ENCODE results near the gene MICAL3.

Gene MICAL3

GRCh38 chr22:17786435-17787161, 237.8 kb downstream of the MICAL3 start:
- peak; percentile 81 for DNase-seq

GRCh38 chr22:17785185-17786184, 238.9 kb downstream of the MICAL3 start:
- no peak for DNase-seq

DNA sequence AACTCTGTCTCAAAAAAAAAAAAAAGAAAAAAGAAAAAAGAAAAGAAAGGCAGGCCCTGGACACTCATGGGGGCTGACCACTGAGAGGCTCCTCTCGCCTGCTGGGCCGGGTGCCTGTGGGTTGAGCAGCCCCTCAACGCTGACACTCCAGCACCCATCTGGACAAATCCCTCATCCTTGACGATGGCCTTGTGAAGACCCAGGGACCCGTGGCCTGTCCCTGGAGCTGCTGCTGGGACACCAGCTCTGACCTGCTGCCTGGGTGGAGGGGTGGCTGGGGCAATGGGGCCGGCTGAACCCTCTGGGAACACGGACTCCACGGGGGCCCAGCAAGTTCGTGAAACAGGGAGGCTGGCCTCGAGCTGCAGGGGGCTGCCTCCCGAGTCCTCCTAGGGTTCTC, 239.6 kb downstream of the MICAL3 start:
- no peak for DNase-seq

DNA sequence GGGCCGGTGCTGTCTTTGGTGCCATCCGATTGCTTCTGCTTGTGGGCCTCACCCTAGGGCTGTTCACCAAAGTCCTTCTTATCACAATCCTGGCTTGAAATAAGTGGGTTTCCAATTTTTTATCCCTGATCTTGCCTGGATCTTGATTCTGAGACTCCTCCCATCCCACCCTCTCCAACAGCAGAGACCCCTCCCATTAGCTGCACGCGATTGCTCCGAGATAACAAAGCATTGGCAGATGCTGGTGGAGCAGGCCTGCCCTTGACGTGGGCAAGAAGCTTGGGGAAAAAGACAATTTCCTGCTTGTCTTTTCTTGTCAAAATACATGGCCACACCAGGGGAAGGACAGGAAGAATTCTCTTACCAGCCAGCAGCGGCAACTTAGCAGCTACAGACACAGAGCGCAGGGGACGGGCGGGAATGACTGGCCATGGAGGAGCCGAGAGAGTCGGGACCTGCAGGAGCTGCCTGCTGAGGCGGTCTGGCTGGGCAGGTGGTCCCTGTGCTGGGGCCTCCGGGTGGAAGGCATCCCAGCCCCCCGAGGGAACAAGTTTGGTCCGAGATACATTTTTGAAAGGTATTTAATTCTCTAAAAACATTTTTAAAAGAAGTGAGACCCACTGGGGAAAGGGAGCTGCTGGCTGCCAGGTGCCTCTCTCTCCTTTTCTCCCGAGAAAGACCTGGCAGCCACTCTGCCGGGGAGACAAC, 240.4 kb downstream of the MICAL3 start:
- DNase-seq = no peak

DNA sequence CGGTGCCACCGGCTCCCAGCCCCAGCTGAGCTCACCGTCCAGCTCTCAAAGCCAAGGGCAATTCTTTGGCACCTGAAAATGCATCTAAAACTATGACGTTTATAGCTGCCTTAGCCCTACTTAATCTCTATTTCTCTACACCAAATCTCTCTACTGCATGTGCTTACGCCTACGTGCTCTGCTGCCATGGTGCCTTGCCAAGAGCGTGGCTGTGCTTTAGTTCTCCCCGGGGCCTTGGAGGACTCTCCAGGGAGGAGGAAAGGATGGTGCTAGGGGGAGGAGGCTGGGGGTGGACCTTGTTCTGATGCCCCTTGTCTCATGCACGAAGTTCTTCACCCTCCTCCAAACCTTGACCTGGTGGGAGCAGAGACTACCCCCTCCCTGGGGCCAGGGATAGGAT, 241.0 kb downstream of the MICAL3 start:
- no peak for DNase-seq

DNA sequence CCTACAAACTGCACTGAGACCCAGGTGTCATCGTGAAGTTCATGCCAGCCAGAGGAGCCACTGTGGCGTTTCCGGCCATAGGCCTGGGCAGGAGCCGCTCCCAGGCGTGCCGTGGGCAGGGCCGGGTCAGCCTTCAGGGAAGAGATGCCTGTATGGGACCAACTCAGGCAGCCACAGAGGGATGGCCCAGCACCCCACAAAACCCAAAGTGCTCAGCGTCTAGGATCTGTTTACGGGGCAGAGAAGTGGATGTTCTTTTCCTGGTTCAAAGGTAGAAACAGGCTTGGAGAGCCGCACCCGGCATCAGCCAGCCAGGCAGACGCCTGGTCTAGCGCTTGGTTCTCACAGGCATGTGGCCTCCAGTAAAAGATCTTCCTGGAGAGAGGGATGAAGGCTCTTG, 241.7 kb downstream of the MICAL3 start:
- no peak for DNase-seq

DNA sequence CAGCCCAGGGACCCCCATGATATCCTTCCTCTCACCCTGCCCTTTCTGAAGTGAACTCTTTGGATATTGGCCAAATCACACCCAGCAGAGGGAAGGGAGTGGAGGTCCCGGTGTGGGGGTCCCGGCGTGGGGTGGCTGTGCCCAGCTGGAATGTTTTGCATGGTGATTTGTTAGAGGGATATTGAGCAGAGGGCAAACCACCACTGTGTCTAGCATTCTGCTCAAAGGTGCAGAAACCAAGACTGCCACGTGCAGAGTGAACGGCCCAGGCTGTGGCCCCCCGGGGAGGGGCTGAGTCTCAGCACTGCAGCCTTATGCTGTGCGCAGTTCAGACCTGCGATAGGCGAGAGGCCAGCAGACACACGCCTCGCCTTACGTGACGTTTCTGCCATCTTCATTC, 242.2 kb downstream of the MICAL3 start:
- no peak for DNase-seq

- DNase-seq = peak; percentile 37
Observed at GRCh38 chr22:17781319-17782031, 242.9 kb downstream of the MICAL3 start.

GRCh38 chr22:17780741-17781318, 243.5 kb downstream of the MICAL3 start:
- DNase-seq = no peak

DNA sequence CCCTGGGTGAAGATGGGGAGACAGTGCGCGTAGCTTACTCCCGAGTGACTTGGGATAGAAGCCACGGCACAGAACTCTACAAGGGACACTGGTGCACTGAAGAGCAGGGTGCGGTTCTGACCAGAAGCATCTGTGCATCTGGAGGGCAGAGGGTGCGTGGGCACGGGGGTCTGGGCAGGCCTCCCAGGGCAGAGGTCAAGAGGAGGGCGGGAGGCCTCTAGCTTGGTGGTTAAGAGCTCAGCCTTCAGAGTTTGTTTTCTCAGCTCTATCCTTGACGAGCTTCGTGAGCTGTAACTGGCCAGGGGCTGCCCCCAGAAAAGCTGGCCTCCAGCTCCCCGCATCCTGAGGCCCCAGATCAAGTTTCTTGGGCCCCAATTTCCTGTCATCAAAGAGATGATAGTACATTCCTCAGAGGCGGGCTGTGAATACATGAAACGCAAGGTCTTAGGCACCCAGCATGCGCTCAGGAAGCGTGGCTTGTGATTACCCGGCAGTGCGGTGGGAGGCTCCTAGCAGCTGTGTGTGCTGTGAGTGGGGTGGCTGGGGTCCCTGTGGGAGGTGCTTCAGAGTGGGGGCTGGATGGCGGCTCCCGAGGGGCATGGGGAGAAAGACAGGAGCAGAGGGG, 244.1 kb downstream of the MICAL3 start:
- no peak for DNase-seq

GRCh38 chr22:17779286-17780115, 244.9 kb downstream of the MICAL3 start:
- DNase-seq = peak; percentile 15

DNA sequence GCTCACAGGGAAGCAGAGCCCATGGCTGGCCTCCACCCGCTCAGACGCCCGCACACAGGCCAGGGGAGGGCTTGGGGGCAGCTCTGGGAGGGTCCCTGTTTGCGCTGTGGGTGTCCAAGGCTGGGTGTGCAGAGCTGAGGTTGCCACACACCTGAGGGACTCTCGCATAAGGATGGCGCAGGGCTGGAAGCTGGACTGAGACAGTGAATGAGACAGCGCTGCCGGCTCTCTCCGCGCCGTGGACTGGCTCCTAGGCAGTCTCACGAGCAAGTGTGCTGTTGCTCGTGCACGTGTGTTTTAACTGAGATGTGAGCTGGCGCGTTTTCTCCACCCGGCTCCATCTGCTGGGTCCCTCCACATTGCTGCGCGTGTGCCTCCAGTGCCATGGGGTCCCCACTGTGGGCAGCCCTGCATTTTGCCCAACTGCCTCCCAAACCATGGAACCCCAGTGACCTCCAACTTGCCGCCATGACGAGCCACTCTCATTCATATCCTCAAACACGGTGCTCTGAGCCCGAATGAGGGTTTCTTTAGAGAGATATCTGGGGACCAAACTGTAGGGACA, 245.9 kb downstream of the MICAL3 start:
- DNase-seq = peak; percentile 9

DNA sequence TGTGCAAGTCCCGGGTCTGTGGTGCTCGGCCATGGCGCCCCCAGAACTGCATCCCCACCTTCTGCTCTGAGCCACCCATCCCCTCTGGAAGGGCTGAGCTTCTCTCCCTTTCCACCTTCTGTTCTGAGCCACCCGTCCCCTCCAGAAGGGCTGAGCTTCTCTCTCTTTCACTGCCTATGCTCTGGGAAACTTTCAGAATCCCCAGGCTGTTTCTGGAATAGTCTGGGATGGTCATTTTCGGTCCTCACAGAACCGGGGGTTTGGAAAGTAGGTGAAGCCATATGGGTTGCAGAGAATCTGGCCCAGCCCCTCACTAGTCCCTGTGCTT, 246.7 kb downstream of the MICAL3 start:
- DNase-seq = no peak

DNA sequence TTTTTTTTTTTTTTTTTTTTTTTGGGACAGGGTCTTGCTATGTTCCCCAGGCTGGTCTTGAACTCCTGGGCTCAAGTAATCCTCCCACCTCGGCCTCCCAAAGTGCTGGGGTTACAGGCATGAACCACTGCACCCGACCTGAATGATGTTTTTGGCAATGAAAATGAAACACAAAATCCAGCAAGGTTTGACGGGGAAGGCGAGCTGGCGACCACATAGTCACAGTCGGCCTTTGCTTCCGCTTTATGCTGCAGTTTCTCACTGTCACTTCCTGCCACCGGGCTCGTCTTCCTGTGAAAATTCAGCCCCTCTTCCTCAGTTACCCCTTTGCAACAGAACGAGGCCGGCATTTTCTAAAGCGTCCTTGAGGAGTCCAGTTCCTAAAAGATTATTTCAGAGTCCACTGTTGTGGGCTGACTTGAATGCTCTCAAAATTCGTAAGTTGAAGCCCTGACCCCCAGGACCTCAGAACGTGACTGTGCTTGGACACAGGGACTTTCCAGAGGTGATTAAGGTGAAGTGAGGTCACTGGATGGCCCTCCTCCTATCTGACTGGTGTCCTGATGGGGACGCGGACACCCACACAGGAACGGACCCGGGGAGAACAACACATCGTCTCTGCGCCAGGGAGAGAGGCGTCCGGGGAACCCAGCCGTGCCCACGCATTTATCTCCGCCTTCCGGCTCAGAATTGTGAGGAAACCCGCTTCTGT, 247.2 kb downstream of the MICAL3 start:
- peak; percentile 17 for DNase-seq

DNA sequence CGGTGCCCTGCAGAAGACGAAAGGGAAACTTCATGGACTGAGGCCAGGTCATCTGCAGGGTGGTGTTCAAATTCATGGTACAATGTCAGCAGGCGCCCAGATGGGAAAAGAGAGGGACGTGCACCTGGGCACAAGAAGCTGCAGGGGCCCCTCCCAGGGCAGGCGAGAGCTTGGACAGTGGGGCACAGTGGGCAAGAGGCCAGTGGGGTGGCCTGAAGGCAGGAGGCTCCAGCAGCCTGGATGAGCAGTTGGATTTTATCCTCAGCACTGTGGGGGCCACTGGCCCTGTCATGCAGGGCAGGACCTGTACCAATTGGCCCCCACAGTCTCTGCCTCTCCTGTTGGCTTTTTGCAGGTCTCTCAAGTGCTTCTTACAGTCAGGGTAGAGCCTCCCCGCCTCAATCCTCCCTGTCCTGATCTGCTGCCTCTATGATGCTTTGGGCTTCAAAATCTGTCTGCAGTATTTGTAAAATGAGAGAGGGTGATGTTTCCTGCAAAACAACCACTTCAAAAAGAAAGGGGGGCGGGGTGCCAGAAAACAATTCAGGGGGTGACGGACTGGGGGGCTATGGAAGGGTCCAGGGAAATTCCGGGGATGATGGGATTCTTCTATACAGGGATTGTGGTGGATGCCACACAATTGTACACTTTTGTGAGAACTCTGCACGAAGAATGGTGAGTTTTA, 248.4 kb downstream of the MICAL3 start:
- DNase-seq = no peak

DNA sequence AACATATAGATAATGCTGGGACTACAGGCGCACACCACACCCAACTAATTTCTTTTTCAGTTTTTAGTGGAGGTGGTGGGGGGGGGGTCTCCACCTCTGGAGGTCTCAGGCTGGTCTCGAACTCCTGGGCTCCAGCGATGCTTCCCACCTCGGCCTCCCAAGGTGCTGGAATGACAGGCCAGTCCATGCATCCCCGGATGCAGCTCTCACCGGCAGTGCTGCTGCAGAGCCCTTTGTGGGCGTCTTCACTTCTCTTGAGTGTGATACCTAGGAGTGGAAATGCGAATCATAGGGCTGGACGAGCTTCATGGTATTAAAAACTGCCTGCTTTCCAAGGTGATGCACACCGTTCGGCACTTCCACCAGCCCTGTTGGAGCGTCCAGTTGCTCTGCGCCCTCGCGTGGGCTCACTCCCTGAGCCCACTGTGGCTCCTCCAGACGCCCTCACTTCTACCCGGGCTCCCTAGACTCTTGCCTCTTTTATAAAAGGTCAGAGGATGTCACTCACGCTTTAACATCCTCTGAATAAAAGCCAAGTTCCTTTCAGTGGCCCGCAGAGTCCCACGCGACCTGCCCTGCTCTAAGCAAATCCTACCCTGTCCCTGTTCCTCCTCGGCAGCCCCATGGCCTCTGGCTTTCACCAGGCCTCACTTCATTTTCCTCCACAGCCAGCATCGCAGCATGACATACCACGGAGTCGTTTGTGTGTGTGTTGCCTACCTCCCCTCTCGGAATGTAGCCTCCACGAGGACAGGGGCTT, 249.3 kb downstream of the MICAL3 start:
- no peak for DNase-seq

- no peak for DNase-seq
Observed at GRCh38 chr22:17774206-17774925, 250.0 kb downstream of the MICAL3 start, which contains the start of gene BID. BID (minus strand) TSS chr22:17774469; CDS start chr22:17750116, 24,353 bp downstream.
